Activated CD8-positive, alpha-beta memory T cell treated with anti-CD3 and anti-CD28 coated beads for 1 hour (primary cell): Measurements from ENCODE around the gene CRB3.

Source experiments
- DNase-seq, 2 donors: peaks; one replicate each; pipeline ENCODE4 v3.0.0-alpha.2; 2020; ENCODE audit warnings: low read depth in 1 of 2; ENCODE audit errors: extremely low read depth in 1 of 2

CRB3 gene

GRCh38 chr19:6431891-6432290, 32.2 kb upstream of the CRB3 start:
- no peak for DNase-seq

GRCh38 chr19:6433165-6433564, 30.9 kb upstream of the CRB3 start:
- DNase-seq = no peak

- no peak for DNase-seq
These were observed 30.4 kb upstream of the CRB3 start, which contains the start of gene SLC25A41 for GRCh38 chr19:6433663-6434062. SLC25A41 (minus strand) TSS chr19:6433763; CDS start chr19:6433693, 70 bp downstream.

GRCh38 chr19:6439743-6440142, 24.3 kb upstream of the CRB3 start:
- DNase-seq = no peak

- no peak for DNase-seq
These were observed 23.2 kb upstream of the CRB3 start for GRCh38 chr19:6440905-6441304.

DNA sequence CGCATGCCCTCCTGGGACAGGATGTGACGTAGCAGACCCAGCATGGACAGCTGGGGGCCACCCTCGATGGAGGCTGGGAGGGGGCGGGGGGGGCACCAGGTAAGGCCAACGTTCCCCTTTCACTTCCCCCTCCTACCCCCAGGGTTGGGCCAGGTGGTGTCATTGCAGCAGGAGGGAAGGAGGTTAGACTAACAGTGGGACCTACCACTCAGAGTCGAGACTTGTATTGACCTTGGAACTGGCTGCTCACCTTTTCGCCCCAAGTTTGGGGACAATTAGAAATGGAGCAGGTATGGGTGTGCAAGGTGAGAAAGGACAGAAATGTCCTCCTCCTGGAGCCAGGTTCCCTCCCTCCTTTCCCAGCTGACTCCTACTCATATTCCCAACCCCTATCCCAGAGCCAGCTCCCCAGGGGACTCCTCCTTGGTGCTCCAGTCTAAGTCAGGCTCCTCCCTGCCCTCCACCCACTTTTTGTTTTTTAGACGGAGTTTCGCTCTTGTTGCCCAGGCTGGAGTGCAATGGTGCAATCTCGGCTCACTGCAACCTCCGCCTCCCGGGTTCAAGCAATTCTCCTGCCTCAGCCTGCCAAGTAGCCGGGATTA, 21.9 kb upstream of the CRB3 start:
- no peak for DNase-seq

GRCh38 chr19:6443986-6444385, 20.1 kb upstream of the CRB3 start:
- DNase-seq = no peak

DNA sequence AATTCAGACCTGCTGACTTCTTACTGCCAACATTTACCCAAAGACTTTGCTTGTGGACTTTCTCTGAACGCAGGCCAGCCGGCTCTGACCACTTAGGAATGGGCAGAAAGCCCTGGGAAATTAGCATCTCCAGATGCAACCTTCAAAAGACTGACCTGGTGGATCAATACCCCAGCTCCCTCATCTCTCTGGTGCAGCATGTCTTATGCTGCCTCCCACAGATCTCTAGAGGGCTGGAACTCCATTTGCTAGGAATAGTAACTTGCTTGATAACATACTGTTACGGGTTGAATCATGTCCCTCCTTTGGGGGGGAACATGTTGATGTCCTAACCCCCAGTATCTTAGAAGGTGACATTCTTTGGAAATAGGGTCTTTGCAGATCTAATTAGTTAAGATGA, 17.6 kb upstream of the CRB3 start:
- no peak for DNase-seq

- no peak for DNase-seq
These were observed 16.0 kb upstream of the CRB3 start for GRCh38 chr19:6448045-6448444.

DNA sequence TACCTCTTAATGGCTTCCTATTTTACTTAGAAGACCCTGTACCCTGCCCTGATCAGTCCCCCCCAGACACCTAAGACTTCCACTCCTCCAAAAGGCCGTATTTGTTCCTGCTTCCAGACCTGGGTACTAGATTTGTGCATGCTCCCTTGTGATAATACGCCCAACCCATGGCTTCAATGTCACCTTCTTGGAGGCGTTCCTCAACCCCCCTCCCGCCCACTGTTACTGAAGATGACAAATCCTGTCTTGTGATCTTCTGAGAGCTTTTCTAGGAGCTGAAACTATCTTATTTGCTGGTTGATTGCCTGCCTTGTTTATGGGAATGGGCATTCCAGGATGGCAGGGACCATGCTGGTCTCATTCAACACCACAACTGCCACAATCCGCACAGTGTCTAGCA, 13.9 kb upstream of the CRB3 start:
- no peak for DNase-seq

GRCh38 chr19:6451583-6452222, 12.4 kb upstream of the CRB3 start:
- no peak for DNase-seq

DNA sequence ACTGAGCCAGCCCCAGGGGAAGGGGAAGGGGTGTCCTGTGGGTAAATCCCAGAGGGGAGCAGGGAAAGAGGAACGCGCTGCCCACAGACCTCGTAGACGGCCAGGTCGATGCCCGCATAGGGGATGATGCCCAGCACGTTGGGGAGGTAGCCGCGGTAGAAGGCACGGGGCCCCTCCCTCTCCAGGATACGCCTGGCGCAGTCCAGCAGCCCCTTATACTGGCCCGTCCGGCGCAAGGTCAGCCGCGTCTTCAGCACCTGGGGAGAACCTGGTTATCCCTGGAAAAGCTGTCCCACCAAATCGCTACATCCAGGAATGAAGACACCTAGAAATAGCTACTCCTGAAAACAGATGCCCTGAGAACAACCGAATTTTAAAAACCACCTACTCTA, 11.9 kb upstream of the CRB3 start:
- no peak for DNase-seq

DNA sequence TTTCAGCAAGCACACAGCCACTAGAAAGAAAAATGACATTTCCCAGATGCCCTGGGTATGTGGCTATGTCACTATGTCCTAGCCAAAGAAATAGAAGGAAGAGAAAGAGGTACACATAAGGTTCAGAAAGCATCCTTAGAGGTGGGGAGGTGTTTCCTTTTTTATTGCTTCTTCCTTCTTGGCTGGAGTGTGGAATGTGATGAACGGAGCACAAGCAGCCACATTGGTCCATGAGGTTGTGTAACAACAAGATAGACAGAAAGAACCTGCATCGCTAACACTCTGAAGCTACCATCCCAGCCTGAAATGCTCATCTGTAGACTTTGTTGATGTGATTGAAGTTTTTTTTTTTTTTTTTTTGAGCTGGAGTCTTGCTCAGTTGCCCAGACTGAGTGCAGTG, 11.2 kb upstream of the CRB3 start:
- no peak for DNase-seq

DNA sequence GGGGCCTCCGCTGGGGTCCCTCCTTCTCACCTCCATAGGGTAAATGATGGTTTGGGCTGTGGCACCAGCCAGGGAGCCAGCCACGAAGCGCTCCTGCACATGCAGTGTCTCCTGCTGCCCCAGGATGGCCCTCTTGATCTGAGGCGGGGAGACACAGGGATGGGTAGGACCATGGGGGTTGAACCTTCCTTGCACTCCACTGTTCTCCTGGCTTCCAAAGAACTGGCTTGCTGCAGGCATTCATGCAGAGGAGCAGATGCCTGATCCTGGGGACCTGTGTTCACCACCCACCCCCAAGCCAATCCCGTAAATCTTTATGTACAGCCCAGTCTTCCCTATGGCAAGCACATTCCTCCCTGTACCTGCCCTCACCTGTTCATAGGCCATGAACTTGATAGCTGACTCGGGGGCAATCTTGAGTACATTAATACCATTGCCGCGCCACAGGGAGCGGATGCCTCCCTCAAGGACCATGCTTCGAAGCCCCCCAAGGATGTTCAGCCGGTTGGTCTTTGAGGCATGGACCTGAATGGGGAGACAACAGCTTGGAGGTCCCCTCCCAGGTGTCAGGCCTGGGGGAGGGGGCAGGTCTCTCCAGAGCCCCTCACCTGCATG, 10.0 kb upstream of the CRB3 start:
- DNase-seq = no peak

DNA sequence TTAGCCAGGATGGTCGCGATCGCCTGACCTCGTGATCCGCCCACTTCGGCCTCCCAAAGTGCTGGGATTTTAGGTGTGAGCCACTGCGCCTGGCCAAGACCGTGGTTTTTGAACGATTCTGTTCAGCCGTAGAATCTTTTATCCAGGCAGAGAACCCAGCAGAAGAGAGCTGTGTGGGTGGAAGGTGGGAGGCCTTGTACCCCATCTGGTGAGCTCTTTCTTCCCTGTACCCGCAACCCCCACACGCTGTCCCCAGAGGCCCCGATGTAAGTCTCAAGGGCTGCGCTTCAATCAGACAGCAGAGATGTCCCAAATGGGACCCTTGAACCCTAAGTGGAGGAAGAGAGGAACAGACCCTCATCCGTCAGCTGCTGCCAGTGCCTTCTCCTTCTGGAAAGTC, 8.1 kb upstream of the CRB3 start:
- no peak for DNase-seq

DNA sequence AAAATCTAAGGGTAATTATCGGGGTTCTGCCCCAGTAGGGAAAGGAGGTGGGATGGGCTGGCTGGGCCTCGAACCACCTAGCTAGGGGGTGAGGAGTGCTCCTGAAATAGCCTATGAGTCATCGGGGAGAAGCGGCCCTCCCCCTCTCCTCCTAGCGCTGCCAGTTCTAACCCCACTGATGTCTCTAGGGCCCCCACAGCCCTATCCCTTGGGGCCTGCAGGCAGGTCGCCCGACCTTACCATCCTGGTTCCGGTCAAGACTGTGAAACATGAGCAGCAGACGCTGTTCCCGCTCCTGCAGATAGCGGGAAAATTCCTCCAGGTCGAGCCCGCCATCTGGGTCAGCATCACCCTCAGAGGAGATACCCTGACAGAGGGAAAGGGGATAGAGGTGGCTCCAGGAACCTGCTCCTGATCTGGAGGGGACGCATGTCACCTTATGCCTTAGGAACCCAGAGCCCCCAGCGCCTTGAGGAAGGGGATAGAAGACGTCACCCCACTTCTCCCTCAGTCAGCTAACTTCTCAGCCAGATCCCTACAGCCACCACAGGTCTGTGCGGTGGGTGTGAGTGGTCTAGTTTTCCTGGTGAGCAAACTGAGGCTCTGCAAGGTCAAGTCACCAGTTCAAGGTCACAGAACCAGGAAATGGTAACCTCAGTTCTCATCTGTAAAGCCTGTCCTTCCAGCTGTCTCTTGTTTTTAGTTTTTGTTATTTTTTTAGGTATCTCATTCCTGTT, 5.9 kb upstream of the CRB3 start:
- DNase-seq = no peak

DNA sequence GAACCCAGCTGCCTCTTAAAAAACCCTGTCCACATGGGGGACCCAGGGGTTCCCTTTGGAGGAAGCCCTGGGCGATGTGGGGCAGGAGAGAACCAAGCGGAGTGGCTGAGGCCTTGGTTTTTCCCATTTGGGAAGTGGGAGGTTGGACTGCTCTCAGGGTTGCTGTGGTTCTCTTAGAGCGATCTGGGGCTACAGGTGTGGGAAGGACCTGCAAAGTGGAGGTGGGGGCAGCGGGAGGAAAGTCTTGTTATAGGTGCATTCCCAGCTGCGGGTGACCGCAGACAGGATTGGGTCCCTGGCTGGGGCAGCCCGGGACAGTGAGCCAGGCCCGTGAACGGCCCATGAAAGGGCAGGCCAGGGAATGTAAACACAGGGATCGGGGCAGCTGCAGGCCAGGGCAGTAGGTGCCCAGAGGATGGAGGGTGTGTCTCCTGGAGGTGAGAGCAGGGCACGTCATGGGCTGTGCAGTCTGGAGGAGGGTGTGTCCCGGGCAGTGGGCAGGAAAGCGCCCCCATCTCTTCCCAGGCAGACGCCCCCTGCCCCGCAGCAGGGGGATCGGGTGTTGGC, 5.3 kb upstream of the CRB3 start:
- DNase-seq = no peak

- peak in 1 of 2 donors; percentile 30 for DNase-seq
These were observed 4.6 kb upstream of the CRB3 start, which contains the start of gene SLC25A23 for GRCh38 chr19:6459262-6460098. SLC25A23 (minus strand) TSS chr19:6459792; CDS start chr19:6459628, 164 bp downstream.

DNA sequence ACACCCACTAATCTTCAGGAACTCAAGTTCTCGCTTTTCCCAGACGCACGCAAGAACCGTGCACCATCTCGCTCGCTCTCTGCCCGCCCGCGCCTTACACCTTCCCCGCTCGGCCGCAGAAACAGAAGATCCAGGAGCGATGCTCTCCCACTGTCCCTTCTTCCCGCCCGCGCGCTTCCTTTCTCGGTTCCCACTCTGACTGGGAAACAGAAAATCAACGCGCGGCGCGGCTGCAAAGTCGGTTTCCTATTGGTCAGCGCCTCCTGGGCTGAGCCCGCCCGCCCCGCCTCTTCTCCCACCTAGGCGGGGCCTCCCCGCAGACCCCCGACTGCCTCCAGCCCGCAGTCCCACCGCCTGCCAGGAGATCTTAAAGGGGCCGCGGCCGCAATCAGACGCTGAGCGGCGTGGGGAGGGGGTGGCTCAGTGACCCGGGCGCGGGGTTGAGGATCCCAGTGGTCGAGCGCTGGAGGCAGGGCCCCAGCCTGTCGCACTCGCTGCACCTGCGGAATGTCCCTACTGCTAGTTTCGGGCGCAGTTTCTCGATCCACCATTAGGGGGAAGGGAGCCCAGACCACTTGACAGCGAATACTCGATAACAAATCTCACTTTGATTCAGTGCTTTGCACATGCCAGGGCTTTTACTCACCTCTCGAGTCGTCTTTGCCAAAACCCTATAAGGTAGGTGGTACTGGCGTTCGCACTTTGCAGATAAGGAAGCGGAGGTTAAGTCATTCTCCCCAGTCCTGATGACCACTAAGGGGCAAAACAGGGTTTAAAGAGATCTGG, 3.8 kb upstream of the CRB3 start:
- peak; percentile 92 to 94 for DNase-seq

DNA sequence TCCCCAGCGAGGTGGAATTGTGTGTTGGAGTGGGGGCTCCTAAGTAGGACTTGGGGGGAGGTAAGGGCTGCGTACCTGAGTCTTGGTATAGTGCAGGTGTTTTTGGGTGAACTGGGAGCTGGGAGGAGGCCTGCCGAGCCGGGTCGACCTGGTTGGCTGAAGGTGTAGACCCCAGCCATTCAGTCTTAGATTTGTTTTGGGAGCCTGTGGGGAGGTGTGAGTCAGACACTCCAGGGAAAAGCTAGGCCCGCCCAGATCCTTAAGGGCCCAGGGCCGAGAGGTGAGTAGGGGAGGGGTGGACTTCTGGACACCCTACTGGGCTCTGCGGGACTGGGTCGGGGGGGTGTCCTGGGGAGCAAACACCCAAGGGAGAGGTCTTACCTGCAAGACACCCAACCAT, 935 bp downstream of the CRB3 start:
- no peak for DNase-seq
